ENCODE results near the gene MPC1.

Gene MPC1

DNA sequence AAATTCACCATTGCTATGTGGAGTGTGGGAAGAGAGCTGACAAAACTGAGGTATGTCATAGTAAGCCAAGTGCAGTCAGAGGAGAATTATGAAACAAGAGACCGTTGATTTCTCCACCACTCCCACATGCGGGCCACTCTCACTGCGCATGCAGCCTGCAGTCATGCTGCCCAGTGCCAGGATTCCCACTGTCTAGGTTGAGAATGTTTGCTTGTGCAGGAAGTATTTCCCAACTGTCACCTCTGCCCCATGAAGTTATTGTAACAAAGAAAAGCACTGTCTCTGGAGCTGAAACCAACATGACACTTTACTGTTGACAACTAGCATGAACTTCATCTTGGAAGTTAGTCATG lies 21.7 kb downstream of the MPC1 start:
- H3K4me3 ChIP-seq (replicated peaks; ENCODE audit: low read depth, low read length) = no peak overlapping the region
- no peak for DNase-seq (ENCODE audit: extremely low read depth, low read depth)
- TF ChIP-seq, protein P1, sequence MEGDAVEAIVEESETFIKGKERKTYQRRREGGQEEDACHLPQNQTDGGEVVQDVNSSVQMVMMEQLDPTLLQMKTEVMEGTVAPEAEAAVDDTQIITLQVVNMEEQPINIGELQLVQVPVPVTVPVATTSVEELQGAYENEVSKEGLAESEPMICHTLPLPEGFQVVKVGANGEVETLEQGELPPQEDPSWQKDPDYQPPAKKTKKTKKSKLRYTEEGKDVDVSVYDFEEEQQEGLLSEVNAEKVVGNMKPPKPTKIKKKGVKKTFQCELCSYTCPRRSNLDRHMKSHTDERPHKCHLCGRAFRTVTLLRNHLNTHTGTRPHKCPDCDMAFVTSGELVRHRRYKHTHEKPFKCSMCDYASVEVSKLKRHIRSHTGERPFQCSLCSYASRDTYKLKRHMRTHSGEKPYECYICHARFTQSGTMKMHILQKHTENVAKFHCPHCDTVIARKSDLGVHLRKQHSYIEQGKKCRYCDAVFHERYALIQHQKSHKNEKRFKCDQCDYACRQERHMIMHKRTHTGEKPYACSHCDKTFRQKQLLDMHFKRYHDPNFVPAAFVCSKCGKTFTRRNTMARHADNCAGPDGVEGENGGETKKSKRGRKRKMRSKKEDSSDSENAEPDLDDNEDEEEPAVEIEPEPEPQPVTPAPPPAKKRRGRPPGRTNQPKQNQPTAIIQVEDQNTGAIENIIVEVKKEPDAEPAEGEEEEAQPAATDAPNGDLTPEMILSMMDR (IDR thresholded peaks at IDR 0.05; ENCODE audit: low read depth, low read length, missing control alignments) = no peak

DNA sequence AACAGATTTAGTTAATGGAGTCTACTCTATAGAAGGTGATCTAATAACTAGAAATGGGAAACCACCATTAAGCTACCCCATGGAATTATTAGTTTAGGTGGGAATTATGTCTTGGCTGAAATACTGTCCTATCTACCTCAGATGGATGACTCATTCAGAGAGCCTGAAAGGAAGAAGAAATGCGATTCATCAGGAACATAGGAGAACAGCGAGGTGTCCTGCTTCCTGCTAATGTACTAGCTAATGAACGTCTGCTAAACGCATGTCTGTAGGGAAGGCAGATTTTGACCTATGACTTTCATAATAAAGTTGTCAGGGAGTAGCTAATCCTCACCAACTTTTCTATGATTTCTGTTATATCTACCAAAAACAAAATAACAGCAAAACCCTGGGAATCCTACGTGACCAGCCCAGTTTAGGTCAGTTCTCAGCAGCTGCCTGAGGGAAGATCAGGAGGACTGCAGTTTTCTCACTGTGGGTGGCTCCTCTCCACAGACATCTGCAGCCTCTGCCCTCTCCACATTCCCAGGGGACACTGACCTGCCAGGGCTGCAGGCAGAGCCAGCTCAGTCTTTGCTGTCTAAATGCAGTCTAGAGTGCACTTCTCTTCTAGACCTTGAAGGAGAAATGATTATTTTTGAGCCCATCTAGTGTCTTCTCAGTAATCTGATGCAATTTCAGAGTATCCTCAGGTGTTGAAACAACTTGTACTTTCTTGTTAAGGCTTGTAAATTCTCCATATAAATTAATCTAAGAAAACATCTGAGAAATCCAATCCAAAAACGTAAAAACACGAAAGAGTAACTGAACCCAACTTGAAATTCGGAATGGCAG lies 22.3 kb downstream of the MPC1 start:
- no peak overlapping the region for H3K4me3 ChIP-seq (replicated peaks; ENCODE audit: low read depth, low read length)
- TF ChIP-seq, protein P1 (IDR thresholded peaks at IDR 0.05; ENCODE audit: low read depth, low read length, missing control alignments) = no peak
- DNase-seq (ENCODE audit: extremely low read depth, low read depth) = no peak

DNA sequence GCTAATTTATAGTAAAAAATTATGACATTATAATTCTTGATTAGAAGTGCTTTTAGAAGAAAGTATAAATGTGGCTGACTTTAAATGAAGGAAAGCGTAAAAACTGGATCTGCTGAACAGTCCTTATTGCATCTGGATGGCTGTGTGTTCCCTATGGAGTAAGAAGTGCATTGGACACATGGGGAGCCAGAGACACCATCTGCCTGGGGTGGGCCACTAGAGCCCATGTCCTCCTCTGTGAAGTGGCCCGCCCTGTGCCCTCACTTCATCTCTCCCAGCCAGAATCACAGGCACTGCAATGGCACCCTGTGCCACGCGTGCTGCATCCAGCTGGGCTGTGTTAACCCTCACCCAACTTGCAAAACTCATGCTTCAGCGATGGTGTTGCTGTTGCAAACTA lies 27.2 kb downstream of the MPC1 start:
- no peak for DNase-seq (ENCODE audit: extremely low read depth, low read depth)
- no peak overlapping the region for H3K4me3 ChIP-seq (replicated peaks; ENCODE audit: low read depth, low read length)
- TF ChIP-seq, protein P1 (IDR thresholded peaks at IDR 0.05; ENCODE audit: low read depth, low read length, missing control alignments) = no peak

DNA sequence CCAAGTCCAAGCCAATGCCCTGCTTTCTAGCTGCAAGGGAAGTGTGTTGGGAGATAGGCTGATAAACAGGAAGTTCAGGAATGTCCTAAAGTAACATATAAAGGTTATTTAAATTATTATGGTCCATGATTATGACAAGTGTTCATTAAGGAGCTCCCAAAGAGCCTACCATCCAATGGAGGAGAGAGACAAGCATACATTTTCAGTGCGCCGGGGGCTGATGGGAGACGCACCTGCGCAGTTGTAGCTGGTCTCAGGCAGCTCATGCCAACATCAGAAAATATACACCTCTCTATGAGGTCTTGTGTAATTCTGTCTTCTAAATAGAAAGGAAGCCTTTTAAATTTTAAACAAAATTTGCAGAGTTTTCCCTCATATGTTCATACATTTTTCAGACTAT lies 27.8 kb downstream of the MPC1 start:
- no peak overlapping the region for H3K4me3 ChIP-seq (replicated peaks; ENCODE audit: low read depth, low read length)
- TF ChIP-seq, protein P1 (IDR thresholded peaks at IDR 0.05; ENCODE audit: low read depth, low read length, missing control alignments) = no peak
- DNase-seq (ENCODE audit: extremely low read depth, low read depth) = no peak

DNA sequence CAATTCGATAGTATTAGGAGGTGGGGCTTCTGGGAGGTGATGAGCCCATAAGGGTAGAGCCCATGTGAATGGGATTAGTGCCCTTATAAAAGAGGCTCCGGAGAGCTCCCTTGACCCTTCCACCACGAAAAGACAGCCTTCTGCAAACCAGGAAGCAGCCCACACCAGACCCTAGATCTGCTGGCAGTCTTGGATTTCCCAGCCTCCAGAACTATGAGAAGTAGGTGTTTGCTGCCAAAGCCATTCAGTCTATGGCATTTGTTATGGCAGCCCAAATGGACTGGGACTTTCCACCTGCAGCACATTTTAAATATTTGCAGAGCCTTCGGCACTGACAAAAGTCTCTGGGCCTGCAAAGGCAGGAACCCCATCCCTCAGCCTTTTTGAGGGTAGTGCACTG lies 28.6 kb downstream of the MPC1 start:
- TF ChIP-seq, protein P1 (IDR thresholded peaks at IDR 0.05; ENCODE audit: low read depth, low read length, missing control alignments) = no peak
- no peak overlapping the region for H3K4me3 ChIP-seq (replicated peaks; ENCODE audit: low read depth, low read length)
- DNase-seq (ENCODE audit: extremely low read depth, low read depth) = no peak

DNA sequence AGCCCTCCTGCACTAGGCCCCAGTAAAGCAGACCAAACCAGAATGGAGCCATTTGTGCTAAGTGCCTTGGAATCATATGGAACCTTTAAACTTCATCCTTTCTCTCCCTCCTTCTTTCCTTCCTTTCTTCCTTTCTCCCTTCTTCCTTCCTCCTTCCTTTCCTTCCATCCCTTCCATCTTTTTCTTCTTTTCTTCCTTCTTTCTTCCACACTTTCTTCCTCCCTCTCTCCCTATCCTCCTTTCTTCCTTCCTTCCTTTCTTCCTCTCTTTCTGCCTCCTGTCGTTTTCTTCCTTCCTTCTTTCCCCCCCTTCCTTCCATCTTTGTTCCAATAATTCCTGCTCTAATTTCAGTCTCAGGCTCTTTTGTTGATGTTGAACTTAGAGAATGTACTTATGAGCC lies 29.2 kb downstream of the MPC1 start:
- TF ChIP-seq, protein P1 (IDR thresholded peaks at IDR 0.05; ENCODE audit: low read depth, low read length, missing control alignments) = no peak
- no peak for DNase-seq (ENCODE audit: extremely low read depth, low read depth)

DNA sequence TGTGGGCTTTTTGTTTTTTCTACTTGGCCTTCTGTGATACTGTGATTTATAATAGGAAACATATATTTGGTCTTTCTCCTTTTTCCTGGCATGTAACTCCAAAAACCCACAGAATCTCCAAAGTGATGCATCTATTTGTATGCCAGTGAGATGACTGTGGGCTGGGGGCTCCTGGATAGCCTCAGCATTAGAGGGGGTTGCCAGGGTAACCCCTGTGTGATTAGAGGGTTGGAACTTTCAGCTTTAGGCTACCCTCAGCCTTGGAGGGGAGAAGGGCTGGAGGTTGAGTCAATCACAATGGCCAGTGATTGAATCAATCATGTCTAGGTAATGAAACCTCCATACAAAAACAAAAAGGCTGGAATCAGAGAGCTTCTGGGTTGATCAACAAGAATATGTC lies 29.8 kb downstream of the MPC1 start:
- TF ChIP-seq, protein P1 (IDR thresholded peaks at IDR 0.05; ENCODE audit: low read depth, low read length, missing control alignments) = no peak
- DNase-seq (ENCODE audit: extremely low read depth, low read depth) = no peak
- no peak overlapping the region for H3K4me3 ChIP-seq (replicated peaks; ENCODE audit: low read depth, low read length)

More for the DNA sequence above, 29.2 kb downstream of the MPC1 start:
- H3K4me3 ChIP-seq (replicated peaks; ENCODE audit: low read depth, low read length) = no peak overlapping the region
